GM21526 (cell line): ENCODE data around the gene PRKAG2.

Experiments used
- ATAC-seq: cut with Tn5 transposase; IDR thresholded peaks from one replicate; pipeline ENCODE4 v1.9.1; 2021; ENCODE audit warnings: moderate library complexity; ENCODE audit not compliant: unreplicated experiment, low FRiP score

The PRKAG2 gene

GRCh38 chr7:151868396-151869108 lies 8.4 kb downstream of the PRKAG2 start:
- ATAC-seq: no peak

- no peak for ATAC-seq
Observed at GRCh38 chr7:151867912-151868311, 9.0 kb downstream of the PRKAG2 start.

GRCh38 chr7:151866761-151867655 lies 9.9 kb downstream of the PRKAG2 start:
- no peak for ATAC-seq

GRCh38 chr7:151866028-151866427 lies 10.9 kb downstream of the PRKAG2 start:
- no peak for ATAC-seq

DNA sequence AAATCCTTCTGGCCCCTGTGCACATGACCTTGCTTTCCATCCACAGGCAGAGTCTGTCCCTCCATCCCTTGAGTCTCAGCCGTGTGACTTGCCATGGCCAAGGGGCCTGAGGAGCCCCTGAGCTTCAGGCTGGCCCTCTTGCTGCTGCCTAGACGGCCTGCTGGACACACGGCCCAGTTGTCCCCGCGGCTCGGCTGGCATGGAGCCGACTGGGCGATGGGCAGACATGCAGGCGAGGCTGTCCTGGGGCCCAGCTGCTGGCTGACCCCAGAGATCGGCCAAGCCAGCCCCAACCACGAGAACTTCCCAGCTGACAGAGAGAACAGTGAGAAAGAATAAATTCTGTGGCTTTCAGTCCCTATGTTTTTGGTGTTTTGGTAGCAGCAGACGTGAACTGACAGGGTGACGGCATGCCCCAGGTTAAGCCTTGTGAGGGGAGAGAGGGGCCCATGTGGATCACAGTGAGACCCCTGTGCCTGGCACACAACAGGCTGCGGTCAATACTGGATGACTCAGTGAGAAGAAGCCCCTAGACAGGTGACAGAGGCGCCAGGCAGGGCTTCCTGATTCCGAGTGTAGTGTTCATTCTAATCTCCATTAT lies 11.7 kb downstream of the PRKAG2 start:
- no peak for ATAC-seq

GRCh38 chr7:151864561-151864960 lies 12.4 kb downstream of the PRKAG2 start:
- no peak for ATAC-seq

- no peak for ATAC-seq
Observed at GRCh38 chr7:151864081-151864480, 12.8 kb downstream of the PRKAG2 start.

DNA sequence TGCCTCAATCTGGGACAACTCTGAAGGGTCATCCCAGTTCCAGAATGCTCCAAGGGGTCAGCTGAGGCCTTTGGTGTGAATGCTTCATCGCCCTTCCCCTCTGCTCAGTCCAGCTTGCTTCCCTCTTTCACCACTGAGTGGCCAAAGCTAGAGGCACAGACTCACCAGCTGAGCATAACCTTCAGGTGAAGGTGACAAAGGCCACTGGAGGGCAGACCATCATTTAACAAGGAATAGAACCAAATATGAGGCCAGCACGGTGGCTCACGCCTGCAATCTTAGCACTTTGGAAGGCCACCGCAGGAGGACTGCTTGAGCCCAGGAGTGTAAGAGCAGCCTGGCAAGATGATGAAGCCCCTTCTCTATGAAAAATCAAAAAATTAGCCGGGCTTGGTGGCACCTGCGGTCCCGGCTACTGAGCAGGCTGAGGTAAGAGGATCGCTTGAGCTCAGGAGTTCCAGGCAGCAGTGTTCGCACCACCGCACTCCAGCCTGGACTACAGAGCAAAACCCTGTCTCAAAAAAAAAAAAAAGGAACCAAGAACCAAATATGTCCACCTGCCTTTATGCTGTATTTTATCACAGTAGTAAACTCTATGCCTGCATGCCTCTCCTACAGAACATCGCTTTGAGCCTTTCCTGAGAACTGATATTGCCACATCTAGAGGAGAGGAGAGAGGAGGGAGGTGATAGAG lies 13.4 kb downstream of the PRKAG2 start:
- ATAC-seq: no peak

DNA sequence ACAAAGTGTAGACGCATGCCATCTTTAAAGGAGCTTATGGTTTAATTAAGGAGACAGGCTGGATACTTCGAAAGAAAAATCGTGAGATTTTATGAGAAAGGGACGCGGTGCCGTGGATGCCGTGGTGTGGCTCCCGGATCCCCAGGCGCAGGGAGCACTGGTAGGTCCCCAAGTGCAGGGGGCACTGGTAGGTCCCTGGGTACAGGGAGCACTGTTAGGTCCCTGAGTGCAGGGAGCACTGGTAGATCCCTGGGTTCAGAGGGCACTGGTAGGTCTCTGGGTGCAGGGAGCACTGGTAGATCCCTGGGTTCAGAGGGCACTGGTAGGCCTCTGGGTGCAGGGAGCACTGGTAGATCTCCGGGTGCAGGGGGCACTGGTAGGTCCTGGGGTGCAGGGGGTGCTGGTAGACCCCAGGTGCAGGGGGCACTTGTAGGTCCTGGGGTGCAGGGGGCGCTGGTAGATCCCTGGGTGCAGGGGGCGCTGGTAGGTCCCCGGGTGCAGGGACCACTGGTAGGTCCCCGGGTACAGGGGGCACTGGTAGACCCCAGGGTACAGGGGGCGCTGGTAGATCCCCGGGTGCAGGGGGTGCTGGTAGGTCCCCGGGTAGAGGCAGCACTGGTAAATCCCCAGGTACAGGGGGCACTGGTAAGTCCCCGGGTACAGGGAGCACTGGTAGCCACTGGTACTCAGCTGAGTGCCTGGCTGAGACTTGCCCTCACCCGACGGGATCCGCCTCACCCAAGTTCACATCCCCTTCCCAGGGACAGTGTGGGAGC lies 14.1 kb downstream of the PRKAG2 start:
- ATAC-seq: no peak

DNA sequence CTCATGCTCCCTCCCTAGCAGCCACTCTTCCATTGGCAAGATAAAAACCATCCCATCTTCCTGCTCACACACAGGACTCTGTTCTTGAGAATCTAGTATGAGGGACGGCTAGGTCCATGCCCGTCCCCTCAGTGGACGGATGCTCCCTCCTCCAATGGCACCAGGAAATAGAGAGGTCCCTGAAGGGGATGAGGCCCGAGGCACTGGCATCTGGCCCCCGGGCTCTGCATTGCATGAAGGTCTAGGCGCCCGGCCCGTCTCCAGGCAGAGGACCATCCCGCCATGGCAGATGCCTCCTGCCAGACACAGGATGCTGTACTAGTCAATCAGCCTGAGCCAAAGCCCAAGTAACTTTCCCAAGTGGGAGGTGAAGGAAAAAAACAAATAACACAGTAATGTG lies 15.0 kb downstream of the PRKAG2 start:
- no peak for ATAC-seq

DNA sequence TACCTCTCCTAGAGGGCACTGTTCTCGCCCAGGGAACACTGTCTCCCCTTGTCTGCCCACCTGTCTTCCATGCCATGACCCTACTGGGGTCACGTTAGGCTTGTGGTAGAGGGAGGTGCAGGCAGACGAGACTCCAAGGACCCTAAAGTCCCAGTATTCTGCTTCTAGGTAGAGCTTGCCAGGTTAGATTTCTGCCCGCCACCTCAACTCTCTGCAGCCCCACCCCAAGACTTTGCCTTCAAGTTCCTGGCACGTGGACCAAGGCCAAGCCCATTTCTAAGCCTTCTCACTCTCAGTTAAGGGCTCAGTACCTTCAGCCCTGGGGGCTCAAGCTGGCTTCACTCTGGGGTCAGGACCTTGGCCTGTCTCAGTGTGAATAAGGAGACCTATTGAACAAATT lies 16.1 kb downstream of the PRKAG2 start:
- no peak for ATAC-seq

DNA sequence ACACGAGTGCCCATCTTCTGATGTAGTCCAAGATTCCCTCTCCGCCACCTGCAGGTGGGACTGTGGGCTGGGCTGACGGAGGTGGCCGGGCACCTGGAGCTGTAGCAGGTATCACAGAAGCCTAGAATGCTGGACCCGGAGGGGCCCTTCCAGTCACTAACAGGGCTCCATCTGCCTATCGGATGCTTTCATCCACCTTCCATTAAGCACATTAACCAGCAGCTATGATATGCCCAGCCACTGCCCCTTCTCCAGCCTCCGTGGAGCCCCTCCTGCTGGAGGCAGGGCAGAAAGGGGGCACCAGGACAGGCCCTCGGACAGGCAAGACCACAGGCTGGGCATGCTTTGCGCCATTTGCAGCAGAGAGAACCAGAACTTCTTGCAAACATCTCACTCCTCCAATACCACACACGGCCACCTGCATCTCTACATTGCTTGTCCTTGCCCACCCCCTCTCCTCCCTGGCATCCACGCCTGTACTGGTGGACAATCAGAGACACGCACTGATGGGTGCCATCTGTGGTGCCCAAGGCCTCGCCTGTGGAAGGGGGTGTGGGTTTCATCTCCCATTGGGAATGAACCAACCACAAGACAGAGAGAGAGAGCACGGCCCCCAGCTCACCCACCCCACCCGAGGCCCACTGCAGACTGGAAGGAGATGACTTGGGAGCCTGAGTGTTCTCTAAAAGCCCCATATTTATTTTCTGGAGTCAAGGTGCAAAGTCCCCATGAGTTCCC lies 16.8 kb downstream of the PRKAG2 start:
- ATAC-seq: no peak

DNA sequence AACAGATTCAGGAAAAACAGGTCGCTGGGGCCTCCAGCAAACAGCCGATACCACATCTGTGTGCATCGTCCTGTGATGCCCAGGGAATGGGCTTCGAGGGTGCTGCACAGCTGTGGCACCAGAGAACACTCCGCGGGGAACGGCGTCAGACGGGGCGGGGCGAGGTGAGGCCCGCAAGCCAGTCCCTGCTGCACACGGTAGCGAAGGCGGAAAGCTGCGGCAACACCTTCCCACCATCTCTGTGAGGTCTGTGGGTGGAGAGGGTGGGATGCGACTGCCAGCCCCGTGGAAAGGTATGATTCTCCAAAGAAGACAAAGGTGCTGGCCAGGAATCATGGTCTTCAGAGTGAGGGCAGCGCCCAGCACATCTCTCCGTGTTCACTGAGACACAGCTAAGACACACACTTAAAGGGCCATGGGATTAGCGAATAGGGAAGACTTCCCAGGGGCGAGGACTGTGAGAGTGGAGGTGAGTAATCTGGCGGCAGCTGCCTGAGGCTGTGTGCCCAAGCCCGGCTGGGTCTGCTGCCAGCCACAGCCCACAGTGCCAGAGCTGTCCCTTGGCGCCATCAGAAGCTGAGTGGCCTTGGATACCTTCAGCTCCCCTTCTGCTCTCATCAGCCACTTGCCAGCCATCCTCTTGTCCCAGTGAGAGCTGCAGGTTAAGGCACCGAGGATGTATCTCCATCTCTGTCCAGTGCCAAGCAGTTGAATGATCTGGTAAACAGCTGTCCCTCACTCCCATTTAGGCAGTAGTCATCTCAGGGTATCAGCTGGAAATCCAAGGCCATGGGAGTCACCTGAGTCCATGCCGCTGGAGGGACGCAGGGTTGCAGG lies 17.6 kb downstream of the PRKAG2 start:
- no peak for ATAC-seq

DNA sequence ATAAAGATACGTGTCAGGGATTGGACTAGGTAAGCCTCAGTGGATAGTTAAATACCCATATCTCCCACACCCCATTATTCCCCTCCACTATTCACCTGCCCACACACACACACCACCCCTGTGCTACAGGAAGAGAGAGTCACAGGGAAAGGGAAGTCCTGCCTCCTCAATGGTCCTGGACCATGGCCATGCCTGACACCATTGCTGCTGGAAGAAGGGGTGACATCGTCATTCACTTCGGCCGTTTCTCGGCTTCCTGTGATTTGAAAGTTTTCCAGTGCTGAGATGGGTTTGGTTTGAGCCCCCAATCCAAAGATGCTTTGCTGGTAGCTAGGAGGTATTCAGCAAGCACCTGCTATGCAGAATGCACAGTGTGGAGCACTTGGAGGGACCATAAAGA lies 18.5 kb downstream of the PRKAG2 start:
- no peak for ATAC-seq

GRCh38 chr7:151857866-151858450 lies 19.0 kb downstream of the PRKAG2 start:
- no peak for ATAC-seq

DNA sequence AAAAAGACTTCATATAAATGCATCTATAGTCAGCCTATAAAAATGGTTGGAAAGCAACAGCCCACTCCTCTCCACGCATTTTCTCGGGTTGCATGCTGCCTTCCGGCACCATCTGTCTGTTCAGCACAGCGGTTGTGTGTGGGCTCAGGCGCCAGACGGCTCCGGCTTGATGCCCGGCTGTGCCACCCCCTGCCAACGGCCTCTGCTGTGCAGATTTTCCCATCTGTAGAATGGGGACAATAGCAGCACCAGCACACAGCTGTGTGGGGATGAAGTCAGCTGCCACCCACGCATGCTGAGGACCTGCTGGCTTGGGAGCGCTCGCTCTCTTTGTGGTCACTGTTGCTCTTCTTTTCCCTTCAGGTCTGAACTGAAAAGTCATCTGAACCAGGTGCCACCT lies 19.5 kb downstream of the PRKAG2 start:
- no peak for ATAC-seq

DNA sequence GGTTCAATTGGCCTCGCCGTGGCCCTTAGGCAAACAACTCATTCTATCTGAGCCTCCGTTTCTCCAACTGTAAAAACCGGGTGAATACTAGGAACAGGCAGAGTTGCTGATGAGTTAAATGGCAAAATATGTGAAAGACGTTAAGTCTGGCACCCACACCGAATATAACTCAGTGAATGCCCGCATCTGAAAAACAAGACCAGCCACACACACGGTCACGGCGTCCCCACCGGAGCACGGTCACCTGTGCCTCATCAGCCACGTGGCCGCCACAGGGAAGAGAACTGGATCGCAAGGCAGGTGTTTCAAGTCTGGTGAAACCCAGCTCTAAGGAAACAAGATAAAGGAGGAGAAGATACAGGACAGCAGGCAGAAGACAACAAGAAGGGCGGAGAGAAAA lies 20.4 kb downstream of the PRKAG2 start:
- ATAC-seq: no peak

DNA sequence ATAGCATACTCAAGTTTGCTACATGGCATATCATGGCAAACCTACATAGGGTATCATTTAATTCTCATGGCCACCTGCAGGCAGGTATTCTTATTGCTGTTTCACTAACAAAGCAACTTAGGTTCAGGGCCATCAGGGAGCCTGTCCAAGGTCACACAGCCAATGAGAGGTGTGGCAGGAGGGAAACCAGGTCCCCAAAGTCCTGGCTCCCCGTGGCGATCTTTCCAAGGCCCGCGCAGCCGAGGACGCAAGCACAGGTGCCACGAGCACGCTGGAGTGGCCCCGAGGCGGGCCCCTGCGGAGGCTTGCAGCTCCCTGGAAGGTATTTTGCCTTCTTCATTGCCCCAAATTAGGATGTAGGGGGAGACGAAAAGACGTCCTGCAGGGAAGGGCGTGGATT lies 20.8 kb downstream of the PRKAG2 start:
- ATAC-seq: no peak
